ENCODE results near the gene FRMD5. TPM values are rescaled to one million over a fixed set of nuclear protein-coding genes. Genes with fewer than 3 reads are reported as not detected.
A peak's percentile ranks its signal among the peaks of the same experiment; 100 is the strongest.

Gene FRMD5
- total RNA-seq, 2 experiments from 2014 or later, result 0.12 to 0.21 TPM

GRCh38 chr15:43889042-43889441 is 306.0 kb downstream of the FRMD5 start:
- Mint-ChIP-seq H3K27me3 (no peaks in the 10 kb centered on the region), H3K4me3 (no peak overlapping the region), H3K4me1 (no peaks in the 10 kb centered on the region), H3K9me3 (ENCODE audit: low read depth) (no peaks in the 10 kb centered on the region), H3K36me3 (peaks cover 8% of the 10 kb centered on the region), H3K27ac (no peak overlapping the region)
- ATAC-seq (no peak), DNase-seq (no peak)
- CTCF ChIA-PET, result interaction anchor here (1.0 kb wide), 1 partner anchor 20 kb away, joined by 3 read pairs; no protein-coding TSS in a partner anchor

- Mint-ChIP-seq H3K9me3 (ENCODE audit: low read depth) (no peaks in the 10 kb centered on the region), H3K27ac (no peak overlapping the region), H3K4me1 (no peaks in the 10 kb centered on the region), H3K36me3 (peaks cover 15% of the 10 kb centered on the region), H3K27me3 (no peaks in the 10 kb centered on the region), H3K4me3 (no peak overlapping the region)
- CTCF ChIA-PET, result no interaction called here
- DNase-seq (no peak), ATAC-seq (no peak)
These were observed 307.2 kb downstream of the FRMD5 start for GRCh38 chr15:43887901-43888300.

GRCh38 chr15:43886558-43886957 is 308.5 kb downstream of the FRMD5 start:
- DNase-seq (no peak), ATAC-seq (no peak)
- H3K27me3 Mint-ChIP-seq, result no peaks in the 10 kb centered on the region
- H3K4me3 Mint-ChIP-seq, result no peak overlapping the region
- peaks cover 26% of the 10 kb centered on the region for H3K36me3 Mint-ChIP-seq
- no peaks in the 10 kb centered on the region for H3K9me3 Mint-ChIP-seq (ENCODE audit: low read depth)
- H3K27ac Mint-ChIP-seq, result peak overlapping the region; percentile 11
- H3K4me1 Mint-ChIP-seq, result no peaks in the 10 kb centered on the region
- CTCF ChIA-PET, result no interaction called here

DNA sequence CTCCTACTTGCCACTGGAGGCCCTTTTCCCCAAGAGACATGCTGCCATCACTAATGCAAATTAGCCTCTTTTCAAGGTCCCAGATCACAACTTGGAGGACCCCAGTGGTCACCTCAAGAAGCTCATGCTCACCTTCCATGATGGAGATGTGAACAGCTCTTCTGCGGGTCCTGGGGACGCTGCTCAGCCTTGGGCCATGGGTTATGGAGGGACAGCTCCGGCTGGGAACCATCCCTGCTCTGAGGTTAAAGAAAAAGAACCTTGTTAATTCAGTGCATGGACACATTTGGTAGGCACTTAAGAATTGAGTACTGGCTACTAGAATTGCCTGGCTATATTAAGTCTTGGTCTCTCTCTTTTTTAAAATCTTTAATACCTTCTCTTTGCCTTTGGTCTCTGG is 311.5 kb downstream of the FRMD5 start:
- CTCF ChIA-PET, result no interaction called here
- Mint-ChIP-seq H3K36me3 (peaks cover 36% of the 10 kb centered on the region), H3K9me3 (ENCODE audit: low read depth) (no peaks in the 10 kb centered on the region), H3K27me3 (no peaks in the 10 kb centered on the region), H3K27ac (no peak overlapping the region), H3K4me1 (no peaks in the 10 kb centered on the region), H3K4me3 (no peak overlapping the region)
- no peak for DNase-seq
- no peak for ATAC-seq

- DNase-seq (no peak), ATAC-seq (no peak)
- Mint-ChIP-seq H3K4me1 (no peaks in the 10 kb centered on the region), H3K9me3 (ENCODE audit: low read depth) (no peaks in the 10 kb centered on the region), H3K27me3 (no peaks in the 10 kb centered on the region), H3K4me3 (no peak overlapping the region), H3K36me3 (peaks cover 40% of the 10 kb centered on the region), H3K27ac (no peak overlapping the region)
- CTCF ChIA-PET, result interaction anchor here (1.0 to 1.8 kb wide), 3 partner anchors 9 to 339 kb away, joined by 3 to 4 read pairs (median 3); no protein-coding TSS in a partner anchor
These were observed 313.1 kb downstream of the FRMD5 start for GRCh38 chr15:43881944-43882343.

DNA sequence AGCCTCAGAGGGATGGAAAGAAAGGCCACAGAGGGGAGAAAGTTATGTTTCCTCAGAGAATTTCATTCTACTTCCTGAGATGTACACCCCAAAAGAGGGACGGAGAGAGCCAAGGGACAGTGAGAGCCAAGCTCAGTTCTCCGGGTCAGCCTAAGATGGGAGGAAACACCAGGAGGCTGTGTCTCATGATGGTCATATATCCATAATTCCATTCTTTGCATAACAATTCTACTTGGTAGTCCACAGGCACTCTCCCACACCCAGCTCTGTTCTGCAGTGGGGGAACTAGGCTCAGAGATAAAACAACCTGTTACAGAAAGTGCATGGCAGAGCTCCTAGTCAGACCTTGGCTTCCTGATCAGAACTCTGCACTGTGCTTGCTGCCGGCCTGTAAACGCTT is 313.8 kb downstream of the FRMD5 start:
- no peaks in the 10 kb centered on the region for H3K9me3 Mint-ChIP-seq (ENCODE audit: low read depth)
- no peak overlapping the region for H3K27ac Mint-ChIP-seq

GRCh38 chr15:43880406-43881194 is 314.5 kb downstream of the FRMD5 start:
- Mint-ChIP-seq H3K27ac (no peak overlapping the region), H3K27me3 (no peaks in the 10 kb centered on the region), H3K36me3 (peaks cover 44% of the 10 kb centered on the region), H3K9me3 (ENCODE audit: low read depth) (no peaks in the 10 kb centered on the region), H3K4me1 (no peaks in the 10 kb centered on the region), H3K4me3 (no peak overlapping the region)
- DNase-seq (no peak), ATAC-seq (no peak)
- CTCF ChIA-PET, result interaction anchor here (1.1 to 1.8 kb wide), 2 partner anchors 22 to 340 kb away, joined by 3 to 4 read pairs; no protein-coding TSS in a partner anchor

More for the DNA sequence above, 313.8 kb downstream of the FRMD5 start:
- no peaks in the 10 kb centered on the region for H3K4me1 Mint-ChIP-seq
- ATAC-seq, result no peak
- H3K27me3 Mint-ChIP-seq, result no peaks in the 10 kb centered on the region
- CTCF ChIA-PET, result interaction anchor here (1.1 to 1.8 kb wide), 2 partner anchors 22 to 339 kb away, joined by 3 to 4 read pairs; no protein-coding TSS in a partner anchor
- peaks cover 40% of the 10 kb centered on the region for H3K36me3 Mint-ChIP-seq
- no peak overlapping the region for H3K4me3 Mint-ChIP-seq
- no peak for DNase-seq

DNA sequence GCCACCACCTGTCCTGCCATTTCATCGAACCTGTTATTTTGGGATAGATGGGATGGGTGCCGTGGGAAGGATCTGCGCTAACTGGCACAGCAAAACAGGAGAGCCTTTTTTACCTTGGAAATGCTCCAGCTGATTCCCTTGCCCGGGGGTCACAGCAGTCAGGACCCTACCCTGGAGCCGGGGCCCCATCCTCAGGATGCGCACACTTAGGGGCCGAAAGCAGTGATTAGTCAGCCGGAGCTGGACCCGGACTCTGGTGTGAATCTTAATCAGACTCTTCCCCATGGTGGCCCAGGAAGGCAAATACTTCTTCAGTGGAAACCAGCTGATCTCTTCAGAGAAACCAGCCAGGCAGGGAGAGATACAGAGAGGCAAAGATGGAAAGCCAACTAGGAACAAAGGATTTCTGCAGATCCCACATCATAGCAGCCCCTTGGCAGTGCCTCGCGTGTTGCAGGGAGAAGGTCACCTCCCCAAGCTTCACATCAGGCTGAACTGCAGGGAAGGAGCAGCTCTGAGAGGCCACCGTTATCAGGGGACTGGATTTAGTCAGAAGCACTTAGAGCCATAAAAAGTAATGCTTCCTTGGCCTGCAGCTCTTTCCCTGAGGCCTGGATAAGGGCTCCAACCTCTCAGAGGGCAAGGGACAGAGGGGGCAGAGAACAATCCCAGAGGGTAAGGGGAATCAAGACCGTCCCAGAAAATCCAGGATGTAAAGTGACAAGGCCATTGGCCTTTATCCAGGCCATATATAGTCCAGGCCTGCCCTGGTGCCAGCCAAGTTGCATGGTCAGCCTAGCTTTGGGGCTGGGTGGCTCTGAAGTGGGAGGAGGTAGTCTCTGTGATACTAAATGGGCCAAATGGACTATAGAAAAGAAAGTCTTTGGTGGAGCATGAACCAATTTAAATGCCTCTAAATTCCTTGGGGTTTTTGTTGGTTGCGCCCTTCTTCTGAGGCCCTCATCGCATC is 315.4 kb downstream of the FRMD5 start:
- no peak for DNase-seq
- Mint-ChIP-seq H3K36me3 (peaks cover 41% of the 10 kb centered on the region), H3K4me1 (no peaks in the 10 kb centered on the region), H3K27me3 (no peaks in the 10 kb centered on the region), H3K27ac (no peak overlapping the region), H3K9me3 (ENCODE audit: low read depth) (no peaks in the 10 kb centered on the region), H3K4me3 (no peak overlapping the region)
- CTCF ChIA-PET, result no interaction called here
- ATAC-seq, result no peak

DNA sequence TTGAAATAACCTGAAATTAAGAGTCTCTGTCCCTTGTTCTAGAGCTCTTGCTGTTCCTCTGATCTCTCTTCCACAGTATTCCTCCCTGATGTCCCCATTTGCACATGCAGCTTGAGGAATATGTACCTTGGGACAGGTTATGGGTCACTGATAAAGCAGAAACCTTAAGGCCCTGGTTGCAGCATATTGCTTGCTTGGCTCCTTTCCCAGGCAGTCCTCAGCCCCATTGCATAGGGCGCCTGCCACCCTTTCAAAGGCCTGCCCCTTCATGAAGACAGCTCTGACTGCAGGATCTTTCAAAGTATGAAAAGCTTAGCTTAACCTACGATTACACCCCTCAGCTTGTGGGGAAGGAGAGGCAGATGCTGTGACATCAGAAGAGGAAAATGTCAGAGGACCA is 316.6 kb downstream of the FRMD5 start:
- no peaks in the 10 kb centered on the region for H3K9me3 Mint-ChIP-seq (ENCODE audit: low read depth)
- H3K36me3 Mint-ChIP-seq, result peaks cover 43% of the 10 kb centered on the region
- H3K4me1 Mint-ChIP-seq, result no peaks in the 10 kb centered on the region
- H3K27ac Mint-ChIP-seq, result no peak overlapping the region
- CTCF ChIA-PET, result interaction anchor here (1.3 kb wide), 1 partner anchor 8 kb away, joined by 3 read pairs; no protein-coding TSS in a partner anchor
- DNase-seq (no peak), ATAC-seq (no peak)
- H3K4me3 Mint-ChIP-seq, result no peak overlapping the region
- no peaks in the 10 kb centered on the region for H3K27me3 Mint-ChIP-seq

DNA sequence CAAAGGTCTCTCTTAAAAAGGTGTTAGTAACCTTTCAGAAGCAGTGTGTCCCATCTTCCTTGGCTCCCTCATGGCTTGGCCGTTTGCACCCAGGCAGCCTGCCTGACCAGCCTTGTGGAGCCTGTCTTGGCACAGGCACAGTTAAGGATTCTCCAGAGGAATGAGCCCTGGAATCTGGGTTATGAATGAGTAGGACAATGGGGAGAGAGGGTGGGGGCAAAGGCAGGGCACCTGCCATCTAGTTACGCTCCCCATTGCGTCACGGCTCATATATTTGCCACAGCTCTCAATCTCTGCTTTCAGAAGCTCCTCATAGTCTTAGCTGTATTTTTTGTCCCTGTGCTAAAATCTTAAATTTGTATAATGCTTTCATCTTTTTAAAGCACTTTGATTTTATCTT is 317.7 kb downstream of the FRMD5 start:
- H3K4me3 Mint-ChIP-seq, result no peak overlapping the region
- CTCF ChIA-PET, result interaction anchor here (1.3 kb wide), 1 partner anchor 7 kb away, joined by 3 read pairs; no protein-coding TSS in a partner anchor
- no peaks in the 10 kb centered on the region for H3K4me1 Mint-ChIP-seq
- no peaks in the 10 kb centered on the region for H3K9me3 Mint-ChIP-seq (ENCODE audit: low read depth)
- H3K27ac Mint-ChIP-seq, result no peak overlapping the region
- ATAC-seq (no peak), DNase-seq (no peak)
- peaks cover 41% of the 10 kb centered on the region for H3K36me3 Mint-ChIP-seq
- no peaks in the 10 kb centered on the region for H3K27me3 Mint-ChIP-seq

GRCh38 chr15:43876872-43877271 is 318.2 kb downstream of the FRMD5 start:
- no peak overlapping the region for H3K27ac Mint-ChIP-seq
- no peak overlapping the region for H3K4me3 Mint-ChIP-seq
- peaks cover 41% of the 10 kb centered on the region for H3K36me3 Mint-ChIP-seq
- no peaks in the 10 kb centered on the region for H3K9me3 Mint-ChIP-seq (ENCODE audit: low read depth)
- H3K4me1 Mint-ChIP-seq, result no peaks in the 10 kb centered on the region
- no peaks in the 10 kb centered on the region for H3K27me3 Mint-ChIP-seq
- CTCF ChIA-PET, result no interaction called here
- ATAC-seq (no peak), DNase-seq (no peak)

GRCh38 chr15:43873651-43874050 is 321.4 kb downstream of the FRMD5 start:
- no peaks in the 10 kb centered on the region for H3K27me3 Mint-ChIP-seq
- CTCF ChIA-PET, result no interaction called here
- no peak overlapping the region for H3K4me3 Mint-ChIP-seq
- peaks cover 39% of the 10 kb centered on the region for H3K36me3 Mint-ChIP-seq
- ATAC-seq, result no peak
- no peak for DNase-seq
- H3K9me3 Mint-ChIP-seq (ENCODE audit: low read depth), result no peaks in the 10 kb centered on the region
- H3K27ac Mint-ChIP-seq, result no peak overlapping the region
- H3K4me1 Mint-ChIP-seq, result no peaks in the 10 kb centered on the region

DNA sequence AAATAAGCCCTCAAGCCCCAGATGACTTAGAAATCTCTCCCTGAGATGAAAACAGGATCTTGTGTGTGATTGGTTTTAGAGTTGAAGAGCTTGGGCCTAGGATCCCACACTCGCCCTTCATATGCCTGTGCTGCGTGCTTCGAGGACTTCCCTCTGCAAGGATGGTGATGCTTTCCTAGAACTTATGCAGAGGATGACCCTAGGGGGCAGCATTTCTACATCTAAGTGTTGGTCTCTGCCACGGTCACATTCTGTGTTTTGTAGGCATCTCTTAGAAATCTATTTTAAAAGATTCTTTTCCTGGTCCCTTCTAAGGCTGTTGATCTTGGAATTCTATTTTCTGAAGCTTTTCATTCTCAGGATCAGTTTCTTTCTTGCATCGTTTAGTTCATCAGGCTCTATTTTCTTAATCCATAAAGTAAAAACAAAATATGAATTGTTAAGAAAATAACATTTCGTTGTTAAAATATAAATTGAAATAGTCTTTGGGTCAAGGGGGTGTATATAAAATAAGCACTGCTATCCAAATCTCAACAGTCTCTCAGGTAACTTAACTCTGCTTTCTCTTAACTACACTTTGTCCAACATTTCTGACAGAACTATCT is 322.6 kb downstream of the FRMD5 start:
- Mint-ChIP-seq H3K36me3 (peaks cover 42% of the 10 kb centered on the region), H3K9me3 (ENCODE audit: low read depth) (no peaks in the 10 kb centered on the region), H3K4me3 (no peak overlapping the region), H3K4me1 (peaks cover under 1% of the 10 kb centered on the region), H3K27ac (no peak overlapping the region), H3K27me3 (no peaks in the 10 kb centered on the region)
- no peak for DNase-seq
- CTCF ChIA-PET, result interaction anchor here (1.3 kb wide), 1 partner anchor 12 kb away, joined by 3 read pairs; no protein-coding TSS in a partner anchor
- no peak for ATAC-seq
